Measurements from ENCODE around the gene OR52H1. TPM values are rescaled to one million over a fixed set of nuclear protein-coding genes. Genes with fewer than 3 reads are reported as not detected.

The OR52H1 gene
- polyA plus RNA-seq, 1 of the 3 experiments (the other 2 are of a cell fraction), result not detected

DNA sequence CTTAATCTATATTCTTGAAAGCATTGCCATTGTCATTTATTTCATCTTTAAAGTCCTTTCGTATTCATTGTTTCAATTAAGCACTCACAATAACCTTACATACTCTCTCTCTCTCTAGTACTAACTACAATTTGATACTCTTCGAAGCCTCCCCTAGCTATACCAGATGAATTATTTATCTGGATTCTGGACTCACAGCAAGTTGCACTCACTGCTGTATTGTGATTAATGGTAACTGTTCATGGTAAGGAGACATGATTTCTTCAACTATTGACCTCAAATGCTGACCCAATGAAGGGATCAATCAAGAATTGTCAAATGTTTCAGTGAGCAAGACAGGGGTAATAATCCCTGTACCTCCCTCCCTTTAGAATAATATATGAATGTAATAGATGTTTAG lies 26.3 kb upstream of the OR52H1 start:
- POLR2A ChIA-PET, result no interaction called here
- TF ChIP-seq RAD21 (IDR thresholded peaks at IDR 0.05; ENCODE audit: low read length), result no peak
- TF ChIP-seq, protein P1, sequence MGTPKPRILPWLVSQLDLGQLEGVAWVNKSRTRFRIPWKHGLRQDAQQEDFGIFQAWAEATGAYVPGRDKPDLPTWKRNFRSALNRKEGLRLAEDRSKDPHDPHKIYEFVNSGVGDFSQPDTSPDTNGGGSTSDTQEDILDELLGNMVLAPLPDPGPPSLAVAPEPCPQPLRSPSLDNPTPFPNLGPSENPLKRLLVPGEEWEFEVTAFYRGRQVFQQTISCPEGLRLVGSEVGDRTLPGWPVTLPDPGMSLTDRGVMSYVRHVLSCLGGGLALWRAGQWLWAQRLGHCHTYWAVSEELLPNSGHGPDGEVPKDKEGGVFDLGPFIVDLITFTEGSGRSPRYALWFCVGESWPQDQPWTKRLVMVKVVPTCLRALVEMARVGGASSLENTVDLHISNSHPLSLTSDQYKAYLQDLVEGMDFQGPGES (IDR thresholded peaks at IDR 0.05; ENCODE audit: low read depth, low read length), result no peak
- TF ChIP-seq, protein P2, sequence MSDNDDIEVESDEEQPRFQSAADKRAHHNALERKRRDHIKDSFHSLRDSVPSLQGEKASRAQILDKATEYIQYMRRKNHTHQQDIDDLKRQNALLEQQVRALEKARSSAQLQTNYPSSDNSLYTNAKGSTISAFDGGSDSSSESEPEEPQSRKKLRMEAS (IDR thresholded peaks at IDR 0.05; ENCODE audit: low read depth), result no peak
- no peak for TF ChIP-seq RCOR1 (IDR thresholded peaks at IDR 0.05; ENCODE audit: low read length)
- TF ChIP-seq FOXM1 (IDR thresholded peaks at IDR 0.05; ENCODE audit: low read depth), result no peak
- TF ChIP-seq, protein P3, sequence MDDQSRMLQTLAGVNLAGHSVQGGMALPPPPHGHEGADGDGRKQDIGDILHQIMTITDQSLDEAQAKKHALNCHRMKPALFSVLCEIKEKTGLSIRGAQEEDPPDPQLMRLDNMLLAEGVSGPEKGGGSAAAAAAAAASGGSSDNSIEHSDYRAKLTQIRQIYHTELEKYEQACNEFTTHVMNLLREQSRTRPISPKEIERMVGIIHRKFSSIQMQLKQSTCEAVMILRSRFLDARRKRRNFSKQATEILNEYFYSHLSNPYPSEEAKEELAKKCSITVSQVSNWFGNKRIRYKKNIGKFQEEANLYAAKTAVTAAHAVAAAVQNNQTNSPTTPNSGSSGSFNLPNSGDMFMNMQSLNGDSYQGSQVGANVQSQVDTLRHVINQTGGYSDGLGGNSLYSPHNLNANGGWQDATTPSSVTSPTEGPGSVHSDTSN (IDR thresholded peaks at IDR 0.05), result no peak
- TF ChIP-seq MEF2A (IDR thresholded peaks at IDR 0.05; ENCODE audit: borderline replicate concordance, low read depth), result no peak
- TF ChIP-seq ELF1 (IDR thresholded peaks at IDR 0.05), result no peak
- no peak for TF ChIP-seq JUND (IDR thresholded peaks at IDR 0.05)
- no peak for TF ChIP-seq FOXJ3 (CRISPR knock-in tag; IDR thresholded peaks at IDR 0.05)
- no peak for TF ChIP-seq GABPA (IDR thresholded peaks at IDR 0.05; ENCODE audit: low read depth)
- no peak for TF ChIP-seq TEAD4 (IDR thresholded peaks at IDR 0.05; ENCODE audit: borderline replicate concordance, insufficient read depth)
- TF ChIP-seq SIN3A (IDR thresholded peaks at IDR 0.05; ENCODE audit: borderline replicate concordance, low read depth, low read length), result no peak
- no peak for TF ChIP-seq FOSL2 (IDR thresholded peaks at IDR 0.05; ENCODE audit: borderline replicate concordance, low read depth)
- TF ChIP-seq RFX5 (IDR thresholded peaks at IDR 0.05; ENCODE audit: low read length), result no peak
- TF ChIP-seq, protein P4, sequence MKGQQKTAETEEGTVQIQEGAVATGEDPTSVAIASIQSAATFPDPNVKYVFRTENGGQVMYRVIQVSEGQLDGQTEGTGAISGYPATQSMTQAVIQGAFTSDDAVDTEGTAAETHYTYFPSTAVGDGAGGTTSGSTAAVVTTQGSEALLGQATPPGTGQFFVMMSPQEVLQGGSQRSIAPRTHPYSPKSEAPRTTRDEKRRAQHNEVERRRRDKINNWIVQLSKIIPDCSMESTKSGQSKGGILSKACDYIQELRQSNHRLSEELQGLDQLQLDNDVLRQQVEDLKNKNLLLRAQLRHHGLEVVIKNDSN (IDR thresholded peaks at IDR 0.05; ENCODE audit: borderline replicate concordance, low read depth), result no peak

More for the DNA sequence above, 26.3 kb upstream of the OR52H1 start:
- H3K27ac ChIP-seq (ENCODE audit: low read depth in 2 of 2, low read length in 1 of 2), result no peak overlapping the region
- DNase-seq, result no peak
- H3K9me2 ChIP-seq, result no peaks in the 10 kb centered on the region
- 16% methylated on average over 2 of the region's 2 CpGs for WGBS (ENCODE audit: low lambda C conversion rate)
- H3K9ac ChIP-seq, result no peak overlapping the region
- no peaks in the 10 kb centered on the region for H3K9me3 ChIP-seq
- no peaks in the 10 kb centered on the region for H4K20me1 ChIP-seq (ENCODE audit: insufficient read depth)
- H3K4me3 ChIP-seq (ENCODE audit: low read depth in 2 of 2, low read length in 1 of 2), result no peak overlapping the region
- H3K27me3 ChIP-seq (ENCODE audit: insufficient read depth), result peaks cover 11% of the 10 kb centered on the region
- H3K79me2 ChIP-seq (ENCODE audit: insufficient read depth), result no peaks in the 10 kb centered on the region
- no peaks in the 10 kb centered on the region for H3K4me1 ChIP-seq (ENCODE audit: control insufficient read depth in 1 of 2, insufficient read depth in 2 of 2, low read depth in 1 of 2, low read length in 1 of 2)
- CTCF ChIA-PET, result no interaction called here
- H2AFZ ChIP-seq (ENCODE audit: low read depth), result no peak overlapping the region
- no peak overlapping the region for H3K4me2 ChIP-seq
- no peaks in the 10 kb centered on the region for H3K36me3 ChIP-seq (replicated peaks in 1 of 2; ENCODE audit: control insufficient read depth in 1 of 2, insufficient read depth in 2 of 2, low read length in 1 of 2)
- H3F3A ChIP-seq (replicated peaks; ENCODE audit: insufficient read depth), result no peaks in the 10 kb centered on the region

All from SK-N-SH (cell line).